GM12891 (cell line): ENCODE data around the gene CIB4.

ENCODE experiments used
- DNase-seq: peaks from one replicate; pipeline ENCODE4 v3.0.0; 2011; ENCODE audit warnings: low spot score; ENCODE audit not compliant: insufficient read length
- FAIRE-seq: peaks from 2 replicates; lab custom pipeline; 2011; peaks lifted over from hg19 to GRCh38; lab: Jason Lieb, UNC
- PAX5 ChIP-seq: IDR thresholded peaks from 2 replicates; pipeline ENCODE4 v1.6.1; 2011; ENCODE audit warnings: low read length, moderate library complexity, mild to moderate bottlenecking; ENCODE audit not compliant: insufficient read depth, severe bottlenecking
- POLR2A ChIP-seq: IDR thresholded peaks from 2 replicates; pipeline ENCODE4 v1.6.1; 2011; ENCODE audit warnings: low read depth, low read length, control low read depth
- POLR2AphosphoS5 ChIP-seq: IDR thresholded peaks from 2 replicates; pipeline ENCODE4 v1.6.1; 2011; ENCODE audit warnings: low read depth, low read length, control low read depth
- POU2F2 ChIP-seq: IDR thresholded peaks from 2 replicates; pipeline ENCODE4 v1.6.1; 2011; ENCODE audit warnings: low read depth, mild to moderate bottlenecking, control low read depth, low read length, moderate library complexity
- SPI1 ChIP-seq: IDR thresholded peaks from 2 replicates; pipeline ENCODE4 v1.6.1; 2011; ENCODE audit warnings: low read depth, low read length, control low read depth
- TAF1 ChIP-seq: IDR thresholded peaks from 2 replicates; pipeline ENCODE4 v1.6.1; 2011; ENCODE audit warnings: low read depth, low read length, control low read depth

The CIB4 gene

GRCh38 chr2:26540306-26540705 lies 100.9 kb downstream of the CIB4 start:
- TF ChIP-seq POLR2AphosphoS5: no peak
- no peak for TF ChIP-seq POU2F2
- no peak for TF ChIP-seq TAF1
- no peak for TF ChIP-seq POLR2A
- no peak for TF ChIP-seq SPI1
- no peak for TF ChIP-seq PAX5
- DNase-seq (no peak), FAIRE-seq (no peak)

GRCh38 chr2:26537826-26538475 lies 103.2 kb downstream of the CIB4 start:
- FAIRE-seq (no peak), DNase-seq (no peak)
- TF ChIP-seq POLR2AphosphoS5 (no peak), SPI1 (no peak), PAX5 (no peak), TAF1 (no peak), POU2F2 (no peak), POLR2A (no peak)

- no peak for DNase-seq
- FAIRE-seq: no peak
- no peak for TF ChIP-seq POLR2A
- no peak for TF ChIP-seq PAX5
- no peak for TF ChIP-seq TAF1
- no peak for TF ChIP-seq SPI1
- TF ChIP-seq POLR2AphosphoS5: no peak
- TF ChIP-seq POU2F2: no peak
Measured at GRCh38 chr2:26537069-26537825, 103.9 kb downstream of the CIB4 start.

GRCh38 chr2:26536371-26537068 lies 104.6 kb downstream of the CIB4 start:
- no peak for FAIRE-seq
- DNase-seq: no peak
- TF ChIP-seq PAX5: no peak

- DNase-seq (no peak), FAIRE-seq (no peak)
- TF ChIP-seq PAX5 (no peak), POLR2AphosphoS5 (no peak), SPI1 (no peak), TAF1 (no peak), POU2F2 (no peak), POLR2A (no peak)
Measured at GRCh38 chr2:26535663-26536275, 105.4 kb downstream of the CIB4 start.

- DNase-seq (no peak), FAIRE-seq (no peak)
- TF ChIP-seq PAX5 (no peak), TAF1 (no peak), POLR2A (no peak), SPI1 (no peak), POLR2AphosphoS5 (no peak), POU2F2 (no peak)
Measured at GRCh38 chr2:26534865-26535662, 106.1 kb downstream of the CIB4 start.

GRCh38 chr2:26534098-26534864 lies 106.9 kb downstream of the CIB4 start:
- no peak for FAIRE-seq
- no peak for TF ChIP-seq SPI1
- TF ChIP-seq POLR2A: no peak
- no peak for TF ChIP-seq POLR2AphosphoS5
- TF ChIP-seq PAX5: no peak
- TF ChIP-seq TAF1: no peak
- TF ChIP-seq POU2F2: no peak
- DNase-seq: no peak

- DNase-seq: no peak
- TF ChIP-seq PAX5 (no peak), POU2F2 (no peak), SPI1 (no peak), POLR2A (no peak), TAF1 (no peak), POLR2AphosphoS5 (no peak)
- no peak for FAIRE-seq
Measured at GRCh38 chr2:26533661-26534060, 107.5 kb downstream of the CIB4 start.
